Sigmoid colon (tissue), 7 donors: ENCODE measurements around the gene TSHZ1. TPM values are rescaled to one million over a fixed set of nuclear protein-coding genes. Genes with fewer than 3 reads are reported as not detected.
A peak's percentile ranks its signal among the peaks of the same experiment; 100 is the strongest.

ENCODE experiments used
- DNase-seq: peaks from one replicate; pipeline ENCODE4 v3.0.0-alpha.2; 2019
- H3K27ac ChIP-seq, 4 donors: fragments of 200-600 bp; sonication (generic); one replicate each; pipeline ENCODE4 v1.5.1; 2016 to 2019; ENCODE audit warnings: mild to moderate bottlenecking in 1 of 4
- H3K27me3 ChIP-seq, 3 donors: fragments of 200-600 bp; sonication (generic); one replicate each; pipeline ENCODE4 v1.5.1; 2019; ENCODE audit warnings: mild to moderate bottlenecking in 1 of 3
- H3K36me3 ChIP-seq, 4 donors: fragments of 200-600 bp; sonication (generic); one replicate each; pipeline ENCODE4 v1.5.1; 2016 to 2019
- H3K4me1 ChIP-seq, 4 donors: fragments of 200-600 bp; sonication (generic); one replicate each; pipeline ENCODE4 v1.5.1; 2017 to 2019
- H3K4me3 ChIP-seq, 4 donors: fragments of 200-600 bp; sonication (generic); one replicate each; pipeline ENCODE4 v1.5.1; 2017 to 2019; ENCODE audit warnings: mild to moderate bottlenecking in 2 of 4, moderate library complexity in 1 of 4
- H3K9me3 ChIP-seq, 4 donors: fragments of 200-600 bp in 3 of 4; sonication (generic) in 3 of 4; one replicate each; pipeline versions ENCODE4 v1.5.1 to v1.6.1; 2013 to 2019
- CTCF ChIP-seq, 4 experiments: fragments of 450-650 bp in 3 of 4; fragments of 200-600 bp in 1 of 4; IDR thresholded peaks; one replicate each; pipeline ENCODE4 v1.5.1; 2016 to 2019; ENCODE audit warnings: antibody characterized with exemption in 4 of 4, mild to moderate bottlenecking in 3 of 4, moderate library complexity in 2 of 4
- EP300 ChIP-seq, 4 donors: sonication (generic); formaldehyde crosslinking; IDR thresholded peaks; one replicate each; pipeline ENCODE4 v1.6.1; 2017; ENCODE audit warnings: antibody characterized with exemption in 4 of 4
- POLR2A ChIP-seq, 2 donors: fragments of 450-650 bp; IDR thresholded peaks; one replicate each; pipeline ENCODE4 v1.6.1; 2016; ENCODE audit warnings: antibody characterized with exemption in 2 of 2, mild to moderate bottlenecking in 2 of 2, moderate library complexity in 2 of 2
- POLR2AphosphoS5 ChIP-seq, 4 donors: sonication (generic); formaldehyde crosslinking; IDR thresholded peaks; one replicate each; pipeline ENCODE4 v1.6.1; 2017; ENCODE audit warnings: antibody characterized with exemption in 4 of 4
- WGBS, 2 donors: extraction: QIAGEN DNeasy Blood & Tissue Kit; methylation state at CpG; one replicate each; pipeline ENCODE4 v1.1.7; 2013; 5-methylcytosine and 5-hydroxymethylcytosine counted together
- intact Hi-C: fragments of 100-400 bp; cut with DNase I; formaldehyde crosslinking; loops from one replicate; pipeline ENCODE4 v1.15.1; 2023
- polyA plus RNA-seq, 3 donors: library from polyadenylated mRNA; stranded (reverse); fragments of 200-250 nt; gene quantifications; one replicate each; pipeline ENCODE4 v1.2.3, GENCODE V29; 2013
- total RNA-seq, 4 donors: library from RNA; depleted of rRNA; stranded (reverse); fragments of >200 nt; gene quantifications; one replicate each; pipeline ENCODE4 v1.1.0, GENCODE V29; 2016
- donor health status: healthy with polysubstance abuse.
- donor health status: Bipolar disorder and iron deficiency.
- donor health status: healthy.

TSHZ1 gene
- total and polyA plus RNA-seq, 7 donors: 7.8 to 29.4 (median 23.0) TPM

- Histone ChIP-seq H3K27ac (peak overlapping the region; percentile 86 to 96 (median 92)), H3K9me3 (no peaks in the 10 kb centered on the region), H3K4me1 (peaks cover 0 to 75% (median 54%) of the 10 kb centered on the region in 4 donors), H3K36me3 (no peaks in the 10 kb centered on the region), H3K4me3 (peak overlapping the region in 3 of 4 donors; percentile 72 to 100 (median 96)), H3K27me3 (no peaks in the 10 kb centered on the region)
- no peak for DNase-seq
- TF ChIP-seq EP300 (IDR thresholded peaks at IDR 0.05) (no peak), POLR2AphosphoS5 (IDR thresholded peaks at IDR 0.05) (peak in 3 of 4 donors; percentile 43 to 59 (median 46))
- 13 to 57% methylated on average over 5 of the region's 5 CpGs for WGBS, 2 donors
- intact Hi-C loops: loop anchor here (5.0 kb wide), 3 partner anchors 34 to 1139 kb away; no protein-coding TSS in a partner anchor
Measured at GRCh38 chr18:75213611-75214331, 3.2 kb downstream of the TSHZ1 start.

DNA sequence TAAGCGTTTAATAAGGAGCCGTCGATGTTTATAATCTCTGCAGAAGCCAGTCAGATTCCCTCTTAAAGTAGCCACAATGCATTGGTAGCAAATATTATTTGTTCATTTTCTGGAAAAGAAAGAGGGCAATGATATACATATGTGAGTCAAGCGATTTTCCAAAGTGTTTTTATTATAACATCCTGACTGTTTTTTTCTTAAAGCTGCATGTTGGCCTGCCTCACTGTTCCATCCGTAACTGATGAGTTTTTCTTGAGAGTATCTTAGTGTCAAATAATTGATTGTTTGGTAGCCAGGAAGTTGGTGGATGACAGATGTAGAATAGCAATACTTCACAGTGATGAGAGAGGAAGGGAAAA is 3.7 kb downstream of the TSHZ1 start:
- no peak for DNase-seq
- Histone ChIP-seq H3K27me3 (no peaks in the 10 kb centered on the region), H3K9me3 (no peaks in the 10 kb centered on the region), H3K4me3 (peak overlapping the region in 3 of 4 donors; percentile 72 to 100 (median 96)), H3K27ac (peak overlapping the region; percentile 86 to 96 (median 92)), H3K36me3 (no peaks in the 10 kb centered on the region), H3K4me1 (peaks cover 0 to 81% (median 54%) of the 10 kb centered on the region in 4 donors)
- TF ChIP-seq POLR2A (IDR thresholded peaks at IDR 0.05) (no peak), CTCF (IDR thresholded peaks at IDR 0.05) (no peak), POLR2AphosphoS5 (IDR thresholded peaks at IDR 0.05) (no peak), EP300 (IDR thresholded peaks at IDR 0.05) (no peak)
- 32 to 65% methylated on average over 5 of the region's 5 CpGs for WGBS, 2 donors
- intact Hi-C loops: loop anchor here (5.0 kb wide), 3 partner anchors 33 to 1138 kb away; no protein-coding TSS in a partner anchor

DNA sequence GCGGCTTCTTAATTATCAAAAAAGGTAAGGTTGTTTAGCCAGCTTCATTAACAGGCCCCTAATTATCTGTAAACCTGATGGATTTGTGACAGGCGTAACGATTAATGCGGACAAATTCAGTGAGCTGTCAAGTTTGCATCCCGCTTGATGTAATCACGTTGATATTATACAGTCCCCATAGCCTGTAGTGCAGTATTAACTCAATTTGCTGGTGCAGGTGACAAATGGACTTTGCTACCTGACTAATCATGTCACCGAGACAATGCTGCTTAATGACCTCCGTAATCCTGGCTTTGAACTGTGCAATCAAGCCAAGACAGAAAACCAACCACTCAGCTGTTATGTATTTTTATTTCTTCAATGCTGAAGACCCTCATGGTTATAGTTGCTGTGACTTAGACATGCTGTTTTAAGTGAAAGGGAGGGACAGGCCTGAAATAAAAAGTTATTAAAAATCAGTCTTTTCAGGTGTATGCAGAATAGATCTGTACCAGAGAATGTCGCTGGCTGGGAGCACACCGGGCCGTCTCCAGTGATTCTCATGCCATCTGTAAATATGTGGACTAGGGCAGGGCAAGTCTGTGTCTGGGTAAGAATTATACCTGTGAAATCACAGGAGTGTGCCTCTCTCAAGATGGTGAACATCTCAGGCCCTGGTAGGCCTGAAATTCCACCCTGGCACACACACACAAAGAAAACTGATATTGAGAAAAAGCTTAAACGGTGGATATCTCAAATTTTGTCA is 4.3 kb downstream of the TSHZ1 start:
- intact Hi-C loops: loop anchor here (5.0 kb wide), 3 partner anchors 32 to 1137 kb away; no protein-coding TSS in a partner anchor
- Histone ChIP-seq H3K36me3 (no peaks in the 10 kb centered on the region), H3K27me3 (no peaks in the 10 kb centered on the region), H3K4me1 (peaks cover 0 to 85% (median 54%) of the 10 kb centered on the region in 4 donors), H3K9me3 (no peaks in the 10 kb centered on the region), H3K4me3 (peak overlapping the region in 1 of 4 donors; percentile 96), H3K27ac (peak overlapping the region; percentile 15 to 96 (median 92))
- TF ChIP-seq POLR2AphosphoS5 (IDR thresholded peaks at IDR 0.05) (no peak), EP300 (IDR thresholded peaks at IDR 0.05) (no peak), CTCF (IDR thresholded peaks at IDR 0.05) (no peak), POLR2A (IDR thresholded peaks at IDR 0.05) (no peak)
- 25 to 76% methylated on average over 12 of the region's 12 CpGs for WGBS, 2 donors
- no peak for DNase-seq

DNA sequence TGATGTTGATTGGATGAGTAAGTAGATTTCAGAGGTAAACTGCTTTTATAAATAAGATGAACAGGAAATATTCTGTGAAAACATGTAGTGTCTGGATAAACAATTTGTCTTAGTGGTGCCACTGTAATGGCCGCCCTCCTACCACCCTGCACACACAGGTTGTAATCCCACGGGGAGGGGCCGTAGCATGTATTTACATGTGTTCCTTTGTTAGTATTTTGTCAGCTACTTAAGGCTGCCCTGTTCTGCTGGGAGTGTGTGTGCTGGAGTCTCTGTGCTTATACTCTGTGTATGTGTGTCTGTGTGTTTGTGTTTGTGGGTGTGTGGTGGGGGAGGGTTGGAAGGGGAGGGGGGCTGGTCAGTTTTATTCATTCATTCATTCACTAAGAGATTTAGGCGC is 5.1 kb downstream of the TSHZ1 start:
- Histone ChIP-seq H3K27me3 (no peaks in the 10 kb centered on the region), H3K36me3 (no peaks in the 10 kb centered on the region), H3K4me1 (peaks cover 0 to 87% (median 51%) of the 10 kb centered on the region in 4 donors), H3K27ac (peak overlapping the region; percentile 15 to 96 (median 92)), H3K9me3 (no peaks in the 10 kb centered on the region), H3K4me3 (no peak overlapping the region)
- TF ChIP-seq EP300 (IDR thresholded peaks at IDR 0.05): no peak
- TF ChIP-seq POLR2AphosphoS5 (IDR thresholded peaks at IDR 0.05): no peak
- no peak for DNase-seq
- intact Hi-C loops: no loop called here
- 56 to 83% methylated on average over 4 of the region's 4 CpGs for WGBS, 2 donors

- Histone ChIP-seq H3K9me3 (no peaks in the 10 kb centered on the region), H3K36me3 (no peaks in the 10 kb centered on the region), H3K4me1 (peaks cover 0 to 94% (median 58%) of the 10 kb centered on the region in 4 donors), H3K27me3 (no peaks in the 10 kb centered on the region), H3K4me3 (no peak overlapping the region), H3K27ac (peak overlapping the region; percentile 15 to 96 (median 92))
- TF ChIP-seq CTCF (IDR thresholded peaks at IDR 0.05) (no peak), POLR2AphosphoS5 (IDR thresholded peaks at IDR 0.05) (no peak), POLR2A (IDR thresholded peaks at IDR 0.05) (no peak), EP300 (IDR thresholded peaks at IDR 0.05) (no peak)
- WGBS, 2 donors: 28 to 48% methylated on average over 7 of the region's 7 CpGs
- no peak for DNase-seq
- intact Hi-C loops: no loop called here
Measured at GRCh38 chr18:75216212-75216910, 5.8 kb downstream of the TSHZ1 start.
